Amygdala (tissue), 56 donors: ENCODE data around the gene PTPRB.

Experiments
- DNase-seq, 56 donors: peaks; one replicate each; lab custom pipeline; 2025; lab: John Stamatoyannopoulos, UW

Gene PTPRB

DNA sequence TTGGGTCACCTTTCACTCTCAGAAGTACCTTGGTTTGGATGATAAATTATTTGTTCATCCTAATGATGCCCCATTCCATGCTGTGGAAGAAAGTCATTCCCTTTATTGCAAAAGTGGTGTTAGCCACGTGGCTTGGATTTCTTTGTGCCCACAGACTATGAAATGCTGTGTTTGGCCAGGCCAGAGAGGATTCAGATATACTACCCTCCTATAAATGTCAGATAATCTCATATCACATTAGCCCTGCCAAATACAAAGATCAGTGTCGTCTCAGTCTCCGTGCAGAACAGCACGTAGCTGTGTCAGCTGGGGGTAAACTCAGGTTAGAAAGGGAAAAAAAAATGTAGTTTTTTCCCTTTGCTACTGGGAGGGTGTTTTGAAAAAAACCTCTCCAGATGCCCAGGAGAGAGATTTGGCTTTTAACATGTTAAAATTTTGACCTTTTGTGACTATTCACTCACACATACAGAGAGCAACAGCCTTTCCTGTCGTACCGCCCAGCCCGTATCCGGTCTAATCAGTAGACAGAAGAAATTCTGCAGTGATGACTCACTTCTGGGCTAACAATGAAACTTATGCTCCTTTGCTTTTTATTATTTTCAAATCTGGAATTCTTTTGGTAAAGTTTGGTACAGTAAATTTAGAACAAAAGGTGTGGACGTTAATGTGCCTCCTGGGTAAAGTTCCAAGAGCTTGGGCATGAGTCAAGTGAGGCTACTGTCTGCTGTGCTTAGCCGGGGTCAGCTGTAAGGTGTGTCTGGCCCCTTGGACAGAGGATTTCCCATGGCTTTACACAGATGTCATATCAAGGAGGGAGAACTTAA is 8.5 kb upstream of the PTPRB start:
- no peak for DNase-seq

DNA sequence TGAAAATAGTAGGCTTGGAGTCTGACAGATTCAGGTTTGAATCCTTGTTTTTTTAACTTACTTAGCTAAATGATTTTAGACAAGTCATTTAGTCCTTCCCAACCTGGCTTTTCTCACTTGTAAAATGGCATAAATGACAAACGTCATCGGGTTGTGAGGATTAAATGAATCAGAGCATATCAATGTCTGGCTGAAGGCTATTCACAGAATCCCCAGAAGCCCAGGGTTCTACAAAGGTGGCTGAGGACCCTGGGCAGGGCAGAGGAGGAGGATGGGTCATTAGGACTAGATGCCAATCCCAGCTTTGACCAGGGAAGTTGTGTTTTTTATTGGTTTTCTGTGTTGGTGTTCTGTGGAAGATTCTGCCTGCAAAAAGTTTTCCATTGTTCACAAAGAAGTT is 7.6 kb upstream of the PTPRB start:
- no peak for DNase-seq

DNA sequence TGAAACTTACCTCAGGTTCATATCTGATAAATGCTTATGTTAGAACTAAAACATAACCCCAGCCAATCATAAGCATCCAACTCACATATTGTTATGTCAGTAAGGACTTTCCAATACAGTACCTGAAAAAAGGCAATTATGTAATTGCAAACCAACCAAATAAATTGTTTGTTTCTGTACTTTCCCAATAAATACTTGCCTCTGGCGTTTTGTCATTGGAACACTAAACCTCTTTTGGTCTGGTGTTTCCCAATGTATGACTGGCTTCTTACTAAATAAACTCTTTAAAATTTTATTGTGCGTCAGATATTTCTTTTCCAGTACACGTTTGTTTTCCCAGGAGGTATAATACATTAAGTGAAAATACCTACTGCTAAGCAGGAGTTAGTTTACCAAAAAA is 6.7 kb upstream of the PTPRB start:
- DNase-seq: no peak

DNA sequence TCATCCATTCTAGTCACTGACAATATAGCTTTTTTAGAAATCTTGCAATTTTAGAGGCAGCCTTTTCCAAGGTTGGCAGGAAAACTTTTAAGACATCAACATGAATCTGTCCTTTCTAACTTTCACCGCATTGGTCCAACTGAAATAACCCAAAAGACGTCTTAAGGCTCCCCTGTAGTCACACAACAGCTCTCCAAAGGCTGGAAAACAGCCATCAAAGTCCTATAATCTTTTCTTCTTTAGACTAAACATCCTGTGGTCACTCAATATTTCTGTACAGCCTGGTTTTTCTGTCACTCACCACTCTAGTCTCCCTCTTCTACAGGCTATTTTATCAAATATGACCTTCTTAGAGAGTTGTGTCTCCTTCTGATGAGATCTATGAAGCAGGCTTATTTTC is 4.5 kb upstream of the PTPRB start:
- DNase-seq: no peak

DNA sequence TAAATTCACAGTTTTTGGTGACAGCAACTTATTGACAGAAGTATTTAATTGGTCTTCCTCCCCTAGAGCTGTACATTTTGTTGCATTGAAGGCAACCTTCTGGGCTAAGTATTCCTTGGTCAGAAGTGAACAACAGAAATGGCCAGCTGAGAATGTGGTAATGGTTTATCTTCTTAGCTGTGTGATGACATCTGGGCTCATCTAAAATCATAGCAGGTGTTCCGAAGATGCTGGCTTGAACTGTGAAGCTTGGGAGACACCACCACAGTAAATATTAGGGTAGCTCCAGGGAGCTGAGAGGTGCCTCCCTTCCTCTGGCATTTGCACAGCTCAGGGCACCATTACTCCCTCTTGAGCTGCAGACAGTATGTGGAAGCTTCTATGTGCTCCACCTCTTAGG is 3.7 kb upstream of the PTPRB start:
- no peak for DNase-seq

DNA sequence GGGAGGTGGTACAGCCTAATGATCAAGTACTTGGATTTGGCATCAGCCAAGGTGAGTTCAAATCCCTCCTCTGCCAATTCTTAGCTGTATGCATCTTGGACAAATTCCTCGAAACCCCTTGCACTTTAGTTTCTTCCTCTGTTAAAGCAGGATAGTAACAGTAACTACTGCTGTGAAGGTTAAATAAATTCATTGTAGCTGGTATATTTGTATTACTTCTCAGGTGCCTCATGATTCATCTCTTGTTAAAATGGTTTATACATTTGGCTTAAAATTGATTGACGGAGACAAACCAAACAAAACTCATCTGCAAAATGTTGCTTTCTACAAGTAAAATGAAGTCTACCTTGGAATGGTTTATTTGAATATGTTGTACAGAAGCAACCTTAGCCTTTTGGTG is 2.3 kb upstream of the PTPRB start:
- DNase-seq: no peak

DNA sequence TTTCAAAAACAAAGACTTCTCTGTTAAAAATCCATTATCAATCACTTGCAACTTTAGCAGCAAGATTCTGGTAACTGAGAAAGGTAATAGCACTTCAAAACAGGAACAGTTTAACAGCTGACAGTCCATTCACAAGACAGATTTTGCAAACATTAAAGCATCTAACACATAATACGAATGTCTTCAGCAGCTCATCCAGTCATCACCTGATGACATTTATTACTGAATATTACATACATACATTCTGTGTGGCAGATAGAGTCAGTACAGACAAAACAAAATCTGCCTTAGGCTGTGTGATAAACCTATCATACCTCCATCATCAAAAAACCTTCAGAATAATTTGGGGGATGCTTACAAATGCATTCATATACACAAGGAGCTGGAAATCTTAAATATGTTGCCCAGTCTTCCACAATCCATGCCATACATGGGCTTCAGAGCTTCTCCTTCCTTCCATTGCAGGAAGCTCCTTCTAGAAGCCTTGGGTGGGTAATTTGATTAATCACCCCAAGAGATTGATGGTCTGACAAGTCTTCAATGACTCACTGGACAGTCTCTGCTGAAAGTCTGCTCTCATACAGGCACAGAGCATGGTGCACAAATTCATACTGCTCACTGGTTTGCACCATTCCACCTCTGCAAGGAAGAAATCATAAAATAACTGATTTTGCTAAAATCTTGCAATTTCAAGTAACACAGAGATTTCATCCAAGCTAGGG is 1.6 kb upstream of the PTPRB start:
- DNase-seq: no peak

DNA sequence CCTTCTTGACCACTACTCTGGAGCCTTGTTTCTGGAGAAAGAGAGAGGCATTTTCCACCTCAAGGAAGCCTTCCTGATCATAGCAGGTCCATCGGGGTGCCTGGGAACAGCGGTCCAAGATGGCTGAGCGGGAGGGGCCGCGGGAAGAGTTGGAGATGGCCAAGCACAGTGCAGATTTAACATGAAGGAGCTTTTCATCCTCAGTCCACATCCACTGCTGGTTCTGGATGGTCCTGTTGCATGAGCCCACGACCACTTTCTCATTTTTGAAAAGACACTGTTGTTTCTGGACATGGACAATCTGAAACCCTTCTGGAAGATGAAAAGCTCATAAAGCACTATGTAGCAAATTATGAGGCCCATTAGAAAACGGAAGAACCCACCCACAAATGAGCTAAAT is 1.5 kb downstream of the PTPRB start:
- no peak for DNase-seq

DNA sequence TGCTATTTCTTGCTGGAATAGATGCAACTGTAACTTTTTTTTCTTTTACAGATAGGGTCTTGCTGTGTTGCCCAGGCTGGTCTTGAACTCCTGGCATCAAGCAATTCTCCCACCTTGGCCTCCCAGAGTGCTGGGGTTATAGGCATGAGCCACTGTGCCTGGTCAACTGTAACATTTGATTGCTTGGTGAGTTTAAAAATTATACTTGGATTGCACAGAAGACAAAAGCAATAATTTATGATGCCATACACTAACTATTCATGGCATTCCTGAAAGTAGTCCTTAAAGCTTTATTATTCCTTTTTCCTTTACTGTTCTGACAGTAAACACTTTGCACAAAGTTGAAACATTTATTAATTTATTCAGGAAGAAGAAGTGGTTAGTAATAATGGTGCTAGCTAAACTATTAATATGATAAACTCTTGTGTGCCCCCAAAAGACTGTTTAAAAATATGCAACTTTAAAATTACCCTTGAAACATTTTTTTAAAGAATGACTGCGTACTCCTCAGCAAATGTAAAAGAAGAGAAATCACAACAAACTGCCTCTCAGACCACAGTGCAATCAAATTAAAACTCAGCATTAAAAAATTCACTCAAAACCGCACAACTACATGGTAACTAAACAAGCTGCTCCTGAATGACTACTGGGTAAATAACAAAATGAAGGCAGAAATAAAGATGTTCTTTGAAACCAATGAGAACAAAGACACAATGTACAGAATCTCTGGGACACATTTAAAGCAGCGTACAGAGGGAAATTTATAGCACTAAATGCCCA is 8.3 kb downstream of the PTPRB start:
- DNase-seq: no peak

DNA sequence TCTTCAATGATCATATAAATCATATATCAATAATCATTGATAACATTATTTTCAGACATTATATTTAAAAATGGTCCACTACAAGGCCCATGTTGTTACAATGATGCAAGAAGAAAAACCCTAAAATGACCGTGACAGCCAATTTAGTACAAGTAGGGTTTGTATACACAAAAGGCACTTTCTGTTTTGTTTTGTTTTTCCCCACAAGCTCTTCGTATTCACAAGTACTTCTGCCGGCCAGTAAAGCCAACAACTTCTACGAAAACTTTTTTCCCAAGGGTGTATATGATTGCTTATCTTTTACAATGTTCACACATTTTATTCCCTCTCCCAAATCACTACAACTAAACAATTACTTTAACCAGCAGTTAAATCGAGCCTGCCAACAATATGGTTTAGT is 9.6 kb downstream of the PTPRB start:
- DNase-seq: no peak

DNA sequence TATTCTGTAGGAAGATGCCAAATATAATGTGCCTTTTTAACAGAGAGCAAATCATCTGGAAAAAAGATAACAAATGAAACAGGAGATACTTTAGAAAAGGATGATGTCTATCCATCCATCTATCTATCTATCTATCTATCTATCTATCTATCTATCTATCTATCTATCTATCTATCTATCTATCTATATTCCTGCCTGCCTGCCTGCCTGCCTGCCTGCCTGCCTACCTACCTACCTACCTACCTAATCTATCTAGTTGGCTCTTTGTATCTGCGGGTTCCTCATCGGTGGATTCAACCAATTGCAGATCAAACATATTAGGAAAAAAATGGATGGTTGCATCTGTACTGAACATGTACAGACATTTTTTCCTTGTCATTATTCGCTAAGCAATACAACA is 11.0 kb downstream of the PTPRB start:
- no peak for DNase-seq

DNA sequence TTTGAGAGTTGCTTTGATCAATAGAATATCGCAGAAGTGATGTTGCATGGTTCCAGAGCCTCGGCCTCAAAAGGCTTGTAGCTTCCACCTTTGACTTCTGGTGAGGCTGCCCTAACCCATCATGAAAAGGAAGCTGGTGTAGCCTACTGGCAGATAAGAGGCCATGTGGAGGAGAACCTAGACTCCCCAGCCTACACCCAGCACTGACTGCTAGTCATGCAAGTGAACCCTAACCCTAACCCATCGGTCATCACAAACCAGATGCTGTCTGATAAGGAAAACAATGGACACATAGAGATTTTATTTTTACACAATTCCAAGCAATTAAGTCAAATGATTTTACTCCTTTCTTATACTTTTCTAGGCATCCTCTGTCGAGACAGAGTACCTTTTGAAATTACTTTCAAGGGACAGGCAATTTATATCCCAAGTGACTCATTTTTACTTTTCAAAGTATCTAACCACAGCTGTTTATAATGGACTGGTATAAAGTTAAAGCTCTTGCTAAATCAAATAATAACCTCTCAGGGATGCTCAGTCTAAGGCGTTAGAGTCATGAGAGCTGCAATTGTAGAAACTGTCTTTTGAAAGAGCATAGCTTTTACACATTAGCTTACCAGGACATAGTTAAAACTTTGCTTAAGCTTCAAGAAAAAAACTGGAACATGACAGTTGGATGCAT is 17.6 kb downstream of the PTPRB start:
- DNase-seq: no peak

DNA sequence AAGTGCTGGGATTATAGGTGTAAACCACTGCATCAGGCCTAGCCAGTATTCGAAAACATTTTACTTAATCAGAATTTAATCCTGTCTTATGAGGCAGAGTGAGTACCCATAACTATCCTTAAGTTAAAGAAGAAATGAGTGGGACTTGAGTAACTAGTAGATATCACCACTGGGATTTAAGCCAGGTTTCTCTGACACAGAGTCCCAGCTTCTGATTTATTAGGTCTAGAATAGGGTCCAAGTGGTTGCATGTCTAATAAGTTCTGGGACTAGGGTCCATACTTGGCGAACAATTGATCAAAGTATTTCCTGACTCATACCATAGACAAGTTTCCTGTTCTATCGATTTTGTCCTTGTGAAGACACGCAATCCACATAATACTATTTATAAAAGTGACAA is 18.9 kb downstream of the PTPRB start:
- no peak for DNase-seq

DNA sequence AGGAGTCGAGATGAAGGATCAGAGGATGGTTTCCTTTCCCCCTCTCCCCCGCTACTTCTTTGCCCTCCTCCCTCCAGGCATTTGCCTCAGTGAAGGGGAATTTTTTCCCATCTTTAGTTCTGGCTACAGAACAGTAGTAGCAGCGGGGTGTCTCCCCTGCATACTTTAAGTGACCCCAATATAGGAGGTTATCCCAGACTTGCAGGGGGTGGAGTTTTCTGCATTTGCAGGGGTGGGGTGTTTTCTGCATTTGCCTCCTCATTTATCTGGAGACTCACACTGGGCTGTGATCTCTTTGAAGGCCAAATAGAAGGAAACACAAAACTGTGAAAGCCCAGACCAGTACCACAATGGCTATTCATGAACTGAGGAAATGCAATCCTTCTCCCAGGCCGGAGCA is 19.8 kb downstream of the PTPRB start:
- DNase-seq: no peak

DNA sequence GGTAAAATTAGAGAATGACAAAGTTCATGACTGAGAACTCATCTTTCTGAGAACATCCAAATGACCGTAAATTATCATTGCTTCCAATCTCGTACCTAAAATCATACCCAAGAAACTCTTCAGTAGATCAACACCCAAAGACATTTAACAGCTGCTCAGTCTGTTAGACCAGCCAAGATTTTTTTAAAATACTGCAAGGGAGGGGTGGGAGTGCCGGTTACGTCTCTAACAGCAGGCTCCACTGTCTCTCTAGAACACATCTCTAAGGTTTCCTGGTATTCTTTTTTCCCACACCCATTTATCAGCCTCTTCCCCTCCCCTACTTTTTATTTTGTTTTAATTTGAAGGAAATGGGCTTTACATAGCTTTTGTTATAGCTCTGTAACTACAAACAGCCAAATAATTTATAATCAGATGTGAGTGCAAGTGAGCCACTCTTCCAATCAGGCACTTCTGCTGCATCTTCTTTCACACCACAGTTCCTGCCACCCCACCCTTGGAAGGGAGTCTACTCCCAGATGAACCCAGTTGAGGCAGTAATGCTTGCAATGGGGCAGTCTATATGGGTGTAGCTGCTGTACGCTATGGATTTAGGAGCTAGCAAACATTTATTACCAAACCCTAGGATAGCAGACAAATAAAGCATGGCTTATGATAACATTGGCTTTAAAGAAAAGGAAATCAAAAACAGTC is 21.9 kb downstream of the PTPRB start:
- DNase-seq: no peak

DNA sequence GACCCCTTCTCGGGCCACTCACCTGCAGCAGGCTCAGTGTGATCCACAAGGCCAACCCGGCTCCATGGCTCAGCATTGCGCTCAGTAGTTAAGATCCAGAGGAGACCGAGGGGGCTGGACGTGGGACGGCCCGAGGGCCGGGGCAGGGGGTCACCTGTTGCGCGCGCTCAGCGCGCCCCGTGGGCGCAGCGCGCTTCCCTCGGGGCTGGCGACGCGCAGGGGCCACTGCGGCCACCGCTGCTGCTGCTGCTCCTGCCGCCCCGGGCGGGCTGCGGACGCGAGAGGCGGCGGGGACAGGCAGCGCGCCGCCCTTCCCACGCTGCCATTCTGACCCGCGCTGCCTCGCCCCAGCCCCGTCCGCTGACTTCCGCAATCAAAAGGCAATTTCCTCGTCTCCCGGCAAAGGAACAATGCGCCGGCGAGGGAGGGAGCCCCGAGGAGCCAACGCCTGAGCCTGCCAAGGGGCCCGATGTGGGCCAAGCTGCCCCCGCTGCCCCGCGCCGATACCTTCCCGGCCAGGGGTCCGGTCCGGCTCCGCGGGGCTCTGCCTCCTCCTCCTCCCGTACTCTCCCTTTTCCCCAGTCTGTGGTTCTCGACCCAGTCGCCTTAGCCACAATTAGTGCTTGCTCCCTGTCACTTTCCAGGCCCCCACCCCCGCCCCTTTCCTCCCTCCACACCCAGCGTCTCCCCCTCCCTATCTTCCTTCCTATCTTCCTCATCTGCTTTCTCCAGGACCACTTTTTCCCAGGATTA is 27.3 kb downstream of the PTPRB start:
- DNase-seq: peak in 2 of 56 donors; percentile 7 to 8

DNA sequence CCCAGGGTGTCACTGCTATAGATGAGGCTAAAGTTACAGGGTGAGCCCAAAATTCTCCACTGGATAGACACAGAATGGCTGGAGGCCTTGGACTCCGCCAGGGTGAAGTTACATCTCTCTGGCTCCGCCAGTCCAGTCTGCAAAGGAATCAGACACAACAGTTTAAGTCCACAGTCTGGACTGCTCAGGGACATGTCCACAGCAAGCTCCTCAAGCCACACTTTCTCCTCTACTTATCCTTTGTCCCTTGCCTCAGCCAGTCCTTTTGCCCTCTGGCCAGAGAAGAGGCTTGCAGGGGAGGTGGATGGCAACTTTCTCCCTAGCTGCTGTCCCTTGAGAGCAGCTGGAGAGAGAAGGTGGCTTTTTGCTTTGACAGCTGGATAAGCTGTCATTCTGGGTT is 28.0 kb downstream of the PTPRB start:
- DNase-seq: no peak

DNA sequence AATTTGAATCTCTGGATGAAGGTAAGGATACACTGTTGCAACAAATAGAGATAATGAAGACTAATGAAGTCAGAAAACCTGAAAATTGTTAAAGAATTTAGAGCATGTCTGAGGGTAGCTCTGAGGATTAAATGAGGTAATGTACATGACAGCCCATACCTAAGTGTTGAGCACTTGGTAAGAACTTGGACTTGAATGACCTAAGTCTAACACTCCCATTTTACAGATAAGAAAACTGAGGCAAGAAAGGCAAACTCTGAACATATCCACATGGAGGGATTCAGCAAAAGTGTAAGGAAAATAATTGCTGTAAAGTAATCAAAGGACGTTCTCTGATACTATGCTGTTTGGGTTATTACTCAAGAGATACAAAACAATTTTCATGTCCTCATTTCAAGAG is 29.0 kb downstream of the PTPRB start:
- no peak for DNase-seq

DNA sequence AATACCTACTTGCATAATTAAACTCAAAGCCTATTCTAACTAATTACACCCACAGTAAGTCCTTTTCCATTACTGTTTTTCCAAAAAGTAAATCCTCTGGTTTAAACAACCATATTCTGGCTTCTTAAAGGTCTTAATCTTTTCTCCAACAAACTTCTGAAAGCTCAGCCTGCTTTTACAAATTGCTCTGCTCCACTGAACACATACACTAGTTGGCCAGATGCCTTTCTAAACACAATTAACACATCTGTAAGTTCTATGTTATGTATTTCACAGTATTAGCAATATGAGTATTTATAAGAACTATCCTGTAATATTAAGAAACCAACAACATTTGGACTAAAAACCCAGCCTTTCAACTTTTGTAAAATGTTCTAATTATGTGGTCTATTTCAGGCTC is 30.1 kb downstream of the PTPRB start:
- DNase-seq: no peak

DNA sequence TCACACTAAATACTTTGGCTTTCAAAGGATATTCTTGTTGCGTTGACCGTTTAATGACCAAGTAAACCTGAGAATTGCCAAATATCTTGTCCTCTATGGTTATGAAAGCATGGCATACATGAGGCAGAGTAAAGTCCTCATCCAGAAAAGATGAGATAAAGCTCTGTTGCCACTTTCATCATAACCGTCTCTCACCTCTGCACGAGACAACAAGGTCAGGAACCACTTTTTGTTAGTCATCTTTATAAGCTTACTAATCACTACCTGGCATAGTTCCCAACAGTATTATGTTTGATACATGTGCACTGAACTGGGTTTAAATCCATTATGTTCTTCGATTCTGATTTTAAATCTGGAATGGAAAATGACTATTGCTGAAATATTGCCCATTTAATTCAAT is 31.3 kb downstream of the PTPRB start:
- no peak for DNase-seq
